GM21528 (cell line): Measurements from ENCODE around the gene HNRNPF.
"Not testable (repeated sequence)": the region's sequence is repeated elsewhere in the genome, so short reads cannot be mapped to it uniquely, and the experiment has no call there.

Experiments
- ATAC-seq: cut with Tn5 transposase; IDR thresholded peaks from one replicate; pipeline ENCODE4 v1.9.1; 2021; ENCODE audit warnings: mild to moderate bottlenecking, moderate library complexity; ENCODE audit not compliant: unreplicated experiment, low FRiP score

HNRNPF gene

DNA sequence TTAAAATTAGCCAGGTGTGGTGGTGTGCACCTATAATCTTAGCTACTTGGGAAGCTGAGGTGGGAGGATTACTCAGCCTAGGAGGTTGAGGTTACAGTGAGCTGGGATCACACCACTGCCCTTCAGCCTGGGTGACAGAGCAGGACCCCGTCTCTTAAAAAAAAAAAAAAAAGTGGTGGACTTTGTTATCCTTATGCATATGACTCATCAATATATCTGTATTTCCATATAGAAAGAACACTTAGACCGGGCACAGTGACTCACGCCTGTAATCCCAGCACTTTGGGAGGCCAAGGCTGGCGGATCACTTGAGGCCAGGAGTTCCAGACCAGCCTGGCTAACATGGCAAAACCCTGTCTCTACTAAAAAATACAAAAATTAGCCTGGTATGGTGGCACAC lies 13.0 kb upstream of the HNRNPF start:
- ATAC-seq: not testable (repeated sequence)

DNA sequence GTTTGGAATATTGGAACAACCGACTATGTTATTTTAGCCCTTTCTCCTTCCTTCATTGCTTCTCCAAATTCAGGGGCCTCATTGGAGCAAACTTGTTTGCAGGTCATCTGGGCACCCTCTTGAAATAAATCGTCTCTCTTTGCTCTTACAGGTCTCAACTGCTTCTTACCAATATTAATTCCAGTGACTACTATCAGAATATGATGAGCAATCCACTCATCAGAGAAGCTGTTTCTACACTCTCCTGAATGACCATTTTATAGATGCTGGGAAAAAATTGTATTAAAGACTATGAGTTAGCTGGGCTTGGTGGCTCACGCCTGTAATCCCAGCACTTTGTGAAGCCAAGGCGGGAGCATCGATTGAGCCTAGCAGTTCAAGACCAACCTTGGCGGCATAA lies 12.5 kb upstream of the HNRNPF start:
- ATAC-seq: no peak

DNA sequence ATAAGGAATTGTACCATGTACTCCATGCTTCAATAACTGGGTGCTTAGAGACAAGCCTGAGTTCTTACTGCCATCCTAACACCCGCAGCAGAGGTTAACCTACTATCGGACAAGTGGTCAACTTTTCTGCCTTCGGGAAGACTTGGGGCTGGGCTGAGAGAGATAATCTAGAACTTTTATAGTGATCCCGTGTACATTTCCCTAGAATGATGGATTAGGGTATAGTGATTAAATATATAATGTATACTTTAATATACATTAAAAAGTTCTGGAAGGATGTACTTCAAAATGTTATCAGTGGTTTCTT lies 12.2 kb upstream of the HNRNPF start:
- no peak for ATAC-seq

DNA sequence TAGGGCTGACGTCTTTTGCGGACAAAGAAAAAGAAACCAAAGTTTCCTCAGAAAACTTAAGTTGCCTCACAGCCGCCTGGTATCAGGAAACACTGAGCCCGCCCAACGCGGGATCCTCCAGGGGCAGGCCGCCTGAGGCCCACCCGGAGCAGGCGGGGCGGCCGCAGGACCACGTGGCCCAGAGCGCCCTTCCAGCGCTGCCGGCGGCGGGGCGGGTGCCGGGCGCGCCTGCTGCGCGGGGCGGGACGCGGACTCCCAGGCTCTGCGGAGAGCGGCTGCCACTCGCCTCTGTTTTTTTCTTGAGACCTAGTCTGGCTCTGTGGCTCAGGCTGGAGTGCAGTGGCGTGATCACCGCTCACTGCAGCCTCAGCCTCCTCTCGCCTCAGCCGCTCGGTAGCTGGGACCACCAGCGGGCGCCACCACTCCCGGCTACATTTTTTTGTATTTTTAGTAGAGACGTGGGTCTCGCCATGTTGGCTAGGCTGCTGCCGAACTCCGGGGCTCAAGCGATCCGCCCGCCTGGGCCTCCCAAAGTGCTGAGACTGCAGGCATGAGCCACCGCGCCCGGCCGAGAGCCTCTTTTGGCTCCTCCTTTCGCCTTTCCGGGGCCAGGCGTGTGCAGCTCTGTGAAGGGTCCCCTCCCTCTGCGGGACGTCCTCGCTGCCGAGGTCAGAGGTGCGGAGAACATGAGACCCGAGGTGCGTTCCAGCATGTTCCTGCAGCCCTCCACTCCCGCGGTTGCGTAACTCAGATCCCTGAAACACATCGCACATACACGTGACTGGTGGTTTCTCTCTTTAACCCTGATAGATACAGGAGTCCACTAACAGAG lies 11.6 kb upstream of the HNRNPF start:
- peak; percentile 87 for ATAC-seq

DNA sequence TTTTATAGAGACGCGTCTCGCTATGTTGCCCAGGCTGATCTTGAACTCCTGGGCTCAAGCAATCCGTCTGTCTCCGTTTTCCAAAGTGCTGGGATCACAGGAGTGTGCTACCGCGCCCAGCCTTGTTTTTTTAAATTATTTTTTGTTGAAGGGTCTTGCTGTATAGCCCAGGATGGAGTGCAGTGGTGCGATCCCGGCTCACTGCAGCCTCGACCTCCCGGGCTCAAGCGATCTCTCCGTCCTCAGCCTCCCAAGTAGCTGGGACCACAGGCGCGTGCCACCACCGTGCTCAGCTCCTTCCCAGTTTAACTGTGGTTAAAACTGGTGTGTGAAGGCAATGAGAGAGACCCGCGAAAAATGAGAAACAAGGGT lies 11.0 kb upstream of the HNRNPF start:
- no peak for ATAC-seq

DNA sequence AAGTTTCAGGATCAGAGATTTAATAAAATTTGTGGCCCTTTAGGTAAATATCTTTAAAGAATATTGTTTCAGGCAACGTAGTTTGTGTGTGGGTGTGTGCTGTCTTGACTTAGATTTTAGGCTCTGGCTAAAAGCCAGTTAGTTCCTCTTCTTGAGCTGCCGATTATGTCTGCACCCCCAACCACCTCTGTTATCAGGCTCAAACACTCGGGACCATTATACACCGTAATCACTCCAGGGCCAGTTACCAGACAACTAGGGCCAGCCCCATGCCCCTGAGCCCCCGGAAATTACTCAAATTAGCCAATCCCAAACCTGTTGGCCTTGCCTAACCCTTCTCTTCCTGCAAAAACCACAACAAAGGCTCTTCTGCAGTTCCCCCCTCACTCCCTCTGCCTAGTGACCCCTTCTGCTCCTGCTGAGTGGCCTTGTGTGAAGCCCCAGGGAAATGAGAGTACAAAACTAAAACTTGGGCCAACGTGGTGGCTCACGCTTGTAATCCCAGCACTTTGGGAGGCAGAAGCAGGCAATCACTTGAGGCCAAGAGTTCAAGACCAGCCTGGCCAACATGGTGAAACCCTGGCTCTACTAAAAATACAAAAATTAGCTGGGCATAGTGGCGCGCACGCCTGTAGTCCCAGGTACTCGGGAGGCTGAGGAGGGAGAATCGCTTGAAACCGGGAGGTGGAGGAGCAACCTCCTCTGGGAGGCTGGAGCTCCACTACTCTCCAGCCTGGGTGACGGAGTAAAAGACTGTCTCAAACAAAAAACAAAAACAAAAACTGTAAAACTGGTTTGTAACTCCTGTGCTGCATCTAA lies 9.2 kb upstream of the HNRNPF start:
- no peak for ATAC-seq

DNA sequence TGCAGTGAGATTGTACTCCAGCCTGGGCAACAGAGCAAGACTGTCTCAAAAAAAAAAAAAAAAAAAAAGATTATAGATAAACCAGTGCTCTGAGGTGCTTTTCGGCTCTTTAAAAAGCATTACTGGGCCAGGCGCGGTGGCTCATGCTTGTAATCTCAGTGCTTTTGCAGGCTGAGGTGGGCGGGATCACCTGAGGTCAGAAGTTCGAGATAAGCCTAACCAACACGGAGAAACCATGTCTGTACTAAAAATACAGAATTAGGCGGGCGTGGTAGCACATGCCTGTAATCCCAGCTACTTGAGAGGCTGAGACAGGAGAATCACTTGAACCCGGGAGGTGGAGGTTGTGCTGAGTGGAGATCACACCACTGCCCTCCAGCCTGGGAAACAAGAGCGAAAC lies 6.6 kb upstream of the HNRNPF start:
- no peak for ATAC-seq

DNA sequence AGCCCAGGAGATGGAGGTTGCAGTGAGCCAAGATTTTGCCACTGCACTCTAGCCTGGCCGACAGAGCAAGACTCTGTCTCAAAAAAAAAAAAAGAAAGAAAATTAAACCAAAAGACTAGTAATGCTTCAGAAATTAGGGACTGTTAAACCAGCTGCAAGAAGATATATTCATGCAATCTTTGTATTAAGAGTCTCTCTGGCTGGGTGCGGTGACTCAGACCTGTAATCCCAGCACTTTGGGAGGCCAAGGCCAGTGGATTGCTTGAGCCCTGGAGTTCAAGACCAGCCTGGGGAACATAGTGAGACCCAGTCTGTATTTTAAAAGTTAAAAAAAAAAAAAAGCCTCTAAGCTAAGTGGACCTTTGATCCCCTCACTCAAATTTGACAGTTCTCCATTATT lies 2.5 kb upstream of the HNRNPF start:
- no peak for ATAC-seq

DNA sequence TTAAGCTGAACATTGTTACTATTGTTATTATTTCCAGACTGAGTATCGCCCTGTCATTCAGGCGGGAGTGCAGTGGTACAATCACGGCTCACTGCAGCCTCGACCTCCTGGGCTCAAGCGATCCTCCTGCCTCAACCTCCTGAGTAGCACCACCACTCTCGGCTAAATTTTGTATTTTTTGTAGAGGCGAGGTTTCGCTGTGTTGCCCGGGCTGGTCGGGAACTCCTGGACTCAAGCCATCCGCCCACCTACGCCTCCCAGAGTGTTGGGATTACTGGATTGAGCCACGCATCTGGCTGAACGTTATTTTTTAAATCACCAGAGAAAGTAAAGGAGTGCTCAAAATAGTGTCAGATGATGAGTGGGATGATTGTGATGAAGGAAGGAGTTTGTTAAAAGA lies 1.4 kb upstream of the HNRNPF start:
- ATAC-seq: no peak

DNA sequence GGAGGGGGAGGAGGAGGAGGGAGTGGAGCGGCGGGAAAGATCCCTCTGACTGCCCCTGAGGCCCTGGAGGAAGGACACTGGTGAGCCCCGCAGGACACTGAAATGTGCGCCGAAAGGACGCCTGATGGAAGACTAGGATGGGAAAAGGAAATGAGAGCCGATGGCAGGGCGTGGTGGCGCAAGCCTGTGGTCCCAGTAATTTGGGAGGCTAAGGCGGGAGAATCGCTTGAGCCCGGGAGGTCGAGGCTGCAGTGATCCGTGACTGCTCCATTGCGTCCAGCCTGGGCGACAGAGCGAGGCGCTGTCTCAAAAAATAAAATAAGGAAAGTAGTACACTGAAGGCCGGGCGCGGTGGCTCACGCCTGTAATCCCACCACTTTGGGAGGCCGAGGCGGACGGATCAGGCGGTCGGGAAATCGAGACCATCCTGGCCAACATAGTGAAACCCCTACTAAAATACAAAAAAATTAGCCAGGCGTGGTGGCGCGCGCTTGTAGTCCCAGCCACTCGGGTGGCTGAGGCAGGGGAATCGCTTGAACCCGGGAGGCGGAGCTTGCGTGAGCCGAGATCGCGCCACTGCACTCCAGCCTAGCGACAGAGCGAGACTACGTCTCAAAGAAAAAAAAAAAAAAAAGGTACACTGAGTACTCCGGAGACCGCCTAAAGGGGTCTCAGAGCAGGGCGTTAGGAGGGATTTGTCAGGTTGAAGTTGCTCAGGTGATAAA lies 561 bp upstream of the HNRNPF start:
- ATAC-seq: peak; percentile 0

DNA sequence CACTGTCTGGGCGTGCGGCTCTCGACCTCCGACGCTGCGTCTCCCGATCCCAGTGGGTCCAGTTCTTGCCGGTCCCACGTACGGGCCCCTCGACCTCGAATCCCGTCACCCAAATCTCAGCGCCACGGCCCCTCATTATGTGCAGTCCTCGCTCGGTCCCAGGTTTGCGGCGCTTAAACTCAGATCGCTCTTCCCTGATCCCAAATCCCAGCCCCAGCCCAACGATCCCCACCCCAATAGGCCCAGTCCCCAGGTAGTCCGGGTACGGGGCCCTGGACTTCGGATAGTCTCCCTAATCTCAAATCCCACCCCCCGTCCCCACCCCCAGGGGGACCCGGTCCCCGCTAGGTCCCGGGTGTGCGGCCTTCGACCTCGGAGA lies 666 bp downstream of the HNRNPF start:
- ATAC-seq: peak; percentile 7

DNA sequence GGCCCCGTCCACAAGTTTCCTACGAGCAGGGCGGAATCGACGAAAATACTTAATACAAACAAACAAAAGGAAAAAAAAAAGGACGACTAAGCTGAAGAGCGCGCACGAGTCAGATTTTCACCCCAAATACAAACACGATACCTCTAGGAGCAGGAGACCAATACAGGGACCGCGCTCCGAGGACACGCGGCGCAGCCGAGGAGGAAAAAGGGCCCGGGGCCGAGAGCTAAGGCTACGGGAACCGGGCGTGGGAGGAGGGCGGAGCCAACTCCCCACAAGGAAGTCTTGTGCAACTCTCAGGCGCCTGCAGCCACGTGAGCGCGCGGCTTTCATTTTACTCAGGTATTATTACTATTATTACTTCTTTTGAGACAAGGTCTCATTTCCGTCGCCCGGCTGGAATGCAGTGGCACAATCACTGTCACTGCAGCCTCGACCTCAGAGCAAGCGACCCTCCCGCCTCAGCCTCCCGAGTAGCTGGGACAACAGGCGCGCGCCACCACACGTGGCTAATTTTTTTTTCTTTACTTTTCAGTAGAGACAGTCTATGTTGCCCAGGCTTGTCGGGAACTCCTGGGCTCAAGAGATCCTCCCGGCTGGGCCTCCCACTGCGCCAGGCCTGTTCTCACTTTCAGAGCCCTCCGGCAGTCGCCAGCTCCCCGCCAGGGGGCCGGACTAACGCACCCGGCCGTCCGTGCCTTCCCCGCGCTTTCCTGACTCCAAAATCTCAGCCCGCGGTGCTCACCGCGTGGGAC lies 1.2 kb downstream of the HNRNPF start:
- ATAC-seq: peak; percentile 60

DNA sequence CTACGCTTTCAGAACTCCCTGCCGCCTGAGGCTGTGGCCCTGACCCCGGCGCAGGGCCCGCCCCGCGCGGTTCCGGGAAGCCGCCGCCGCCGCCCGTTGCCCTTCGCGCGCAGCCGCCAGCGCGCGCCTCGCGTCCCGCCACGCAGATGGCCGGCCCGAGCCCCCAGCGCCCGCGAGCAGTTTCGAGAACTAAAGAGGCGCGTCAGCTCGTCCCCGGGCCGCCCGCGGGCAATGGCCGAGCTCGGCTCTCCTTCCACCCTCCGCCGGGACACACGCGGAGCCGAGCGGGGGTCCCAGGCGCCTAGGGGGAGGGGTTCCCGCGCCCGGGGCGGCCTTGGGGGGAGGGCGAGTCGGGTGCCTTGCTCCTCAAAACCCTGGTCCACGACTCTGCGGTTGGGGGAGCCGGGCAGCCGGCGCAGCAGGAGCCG lies 1.8 kb downstream of the HNRNPF start:
- ATAC-seq: no peak

DNA sequence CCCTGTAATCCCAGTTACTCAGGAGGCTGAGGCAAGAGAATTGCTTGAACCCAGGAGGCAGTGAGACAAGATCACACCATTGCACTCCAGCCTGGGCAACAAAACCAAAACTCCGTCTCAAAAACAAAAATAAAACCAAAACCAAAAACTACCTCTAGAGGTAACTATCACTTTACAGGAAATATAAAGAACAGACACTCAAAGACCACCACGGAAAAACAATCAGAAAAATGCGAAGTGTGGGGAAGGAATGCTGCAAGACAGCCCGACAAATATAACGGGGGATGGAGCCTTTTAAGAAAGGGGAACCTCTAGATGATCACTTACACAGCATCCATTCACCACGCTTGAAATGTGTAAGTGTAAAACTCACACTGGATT lies 4.3 kb downstream of the HNRNPF start:
- no peak for ATAC-seq

DNA sequence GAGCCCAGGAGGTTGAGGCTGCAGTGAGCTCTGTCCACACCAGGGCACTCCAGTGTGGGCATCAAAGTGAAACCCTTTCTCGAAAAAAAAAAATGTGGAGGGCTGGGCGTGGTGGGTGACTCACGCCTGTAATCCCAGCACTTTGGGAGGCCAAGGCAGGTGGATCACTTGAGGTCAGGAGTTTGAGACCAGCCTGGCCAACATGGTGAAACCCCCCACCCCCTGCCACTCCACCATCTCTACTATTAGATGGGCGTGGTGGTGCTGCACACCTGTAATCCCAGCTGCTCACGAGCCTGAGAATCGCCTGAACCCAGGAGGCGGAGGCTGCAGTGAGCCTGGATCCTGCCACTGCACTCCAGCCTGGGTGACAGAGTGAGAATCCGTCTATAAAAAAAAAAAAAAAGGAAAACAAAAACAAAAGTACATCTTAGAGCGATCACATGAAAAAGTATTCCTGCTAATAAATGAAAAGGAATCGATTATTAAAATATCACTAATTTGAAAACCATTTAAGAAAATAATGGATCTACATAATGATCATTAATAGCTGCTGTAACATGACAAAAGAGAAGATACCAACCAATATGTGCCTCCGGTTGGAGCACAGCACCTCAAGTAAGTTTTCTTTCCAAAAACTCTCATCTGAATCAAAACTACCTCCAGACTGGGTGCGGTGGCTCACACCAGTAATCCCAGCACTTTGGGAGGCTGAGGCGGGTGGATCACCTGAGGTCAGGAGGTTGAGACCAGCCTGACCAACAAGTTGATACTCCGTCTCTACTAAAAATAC lies 4.9 kb downstream of the HNRNPF start:
- no peak for ATAC-seq

DNA sequence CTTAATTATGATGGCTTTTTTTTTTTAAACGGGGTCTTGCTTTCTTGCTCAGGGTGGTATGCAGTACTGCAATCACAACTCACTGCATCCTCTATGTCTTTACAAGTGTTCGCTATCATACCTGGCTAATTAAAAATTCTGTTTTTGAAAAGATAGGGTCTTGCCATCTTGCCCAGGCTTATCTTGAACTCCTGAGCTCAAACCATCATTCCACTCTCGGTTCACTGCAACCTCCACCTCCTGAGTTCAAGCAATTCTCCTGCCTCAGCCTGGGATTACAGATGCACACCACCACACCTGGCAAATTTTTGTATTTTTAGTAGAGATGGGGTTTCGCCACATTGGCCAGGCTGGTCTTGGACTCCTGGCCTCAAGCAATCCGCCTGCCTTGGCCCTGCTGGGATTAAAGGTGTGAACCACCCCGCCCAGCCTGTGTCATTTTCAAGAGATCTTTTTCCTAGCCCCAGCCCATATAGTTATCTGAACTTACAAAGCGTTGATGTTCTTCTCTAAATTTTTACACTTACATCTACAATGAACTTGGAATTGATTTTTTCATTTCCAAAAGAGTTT lies 6.0 kb downstream of the HNRNPF start:
- ATAC-seq: no peak

DNA sequence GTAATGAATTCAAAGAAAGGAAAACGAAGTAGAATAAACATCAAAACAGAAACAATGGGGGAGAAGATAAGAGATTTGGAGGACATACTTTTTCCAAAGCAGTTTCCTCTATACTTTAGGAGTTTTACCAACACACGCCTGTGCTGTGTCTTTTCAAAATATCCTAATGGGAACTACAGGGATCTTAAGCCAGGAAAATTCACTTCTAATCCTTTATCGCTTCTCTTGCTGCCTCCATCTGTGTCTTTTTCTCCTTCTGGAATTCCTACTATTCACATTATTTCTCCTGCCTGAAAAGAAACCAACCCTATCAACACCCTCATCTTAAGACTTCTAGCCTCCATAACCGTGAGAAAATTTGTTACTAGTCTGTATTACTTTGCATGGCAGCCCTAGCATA lies 6.8 kb downstream of the HNRNPF start:
- no peak for ATAC-seq

DNA sequence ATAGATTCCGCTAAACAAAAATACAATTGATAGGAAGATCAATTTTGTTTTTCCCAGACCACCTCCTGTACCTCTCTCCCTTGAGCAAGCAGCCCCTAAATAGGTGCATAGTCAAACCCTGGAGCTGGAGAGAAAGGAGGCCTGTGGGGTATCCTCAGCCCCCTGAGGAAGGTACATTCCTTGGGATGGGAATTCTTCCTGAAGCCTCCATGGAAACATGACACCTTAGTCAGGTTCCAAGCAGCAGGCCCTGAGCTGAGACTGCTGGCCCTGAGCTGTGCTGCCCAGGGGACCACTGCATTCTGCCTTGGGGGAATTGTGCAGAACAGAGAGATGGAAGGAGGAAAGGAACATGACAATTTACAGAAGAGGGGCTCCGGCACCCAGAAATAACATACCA lies 7.4 kb downstream of the HNRNPF start:
- no peak for ATAC-seq
